Myocyte (in vitro differentiated cells): Measurements from ENCODE around the gene MCFD2. TPM values are rescaled to one million over a fixed set of nuclear protein-coding genes. Genes with fewer than 3 reads are reported as not detected.

Experiments
- DNase-seq: peaks from one replicate; pipeline ENCODE4 v3.0.0-alpha.2; 2012; ENCODE audit warnings: low read depth
- total RNA-seq: library from RNA; depleted of rRNA; stranded (reverse); fragments of >200 nt; gene quantifications from 2 replicates; pipeline ENCODE4 v1.2.3, GENCODE V29; 2014

MCFD2 gene
- total RNA-seq, 1 donor from 2014 or later: 51.8 TPM

DNA sequence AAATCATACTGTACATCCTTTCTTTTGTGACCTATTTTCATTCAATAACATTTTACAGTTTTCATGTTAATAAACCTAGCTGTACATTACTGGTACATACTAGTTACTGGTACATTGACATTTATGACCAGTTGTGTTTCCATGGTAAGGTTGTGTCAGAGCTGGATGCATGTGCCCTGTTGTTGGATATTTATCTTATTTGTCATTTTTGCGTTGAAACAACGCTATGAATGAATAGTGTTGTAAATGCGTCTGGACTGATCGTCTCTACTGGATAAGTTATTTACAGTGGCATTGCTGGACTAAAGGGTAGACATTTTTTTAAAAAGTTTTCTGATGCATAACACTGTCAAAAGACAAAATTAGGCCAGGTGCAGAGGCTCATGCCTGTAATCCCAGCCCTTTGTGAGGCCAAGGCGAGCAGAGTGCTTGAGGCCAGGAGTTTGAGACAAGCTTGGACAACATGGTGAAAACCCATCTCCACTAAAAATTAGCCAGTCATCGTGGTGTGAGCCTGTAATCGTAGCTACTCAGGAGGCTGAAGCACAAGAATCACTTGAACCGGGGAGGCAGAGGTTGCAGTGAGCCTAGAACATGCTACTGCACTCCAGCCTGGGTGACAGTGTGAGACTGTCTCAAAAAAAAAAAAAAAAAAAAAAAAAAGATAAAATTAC is 40.2 kb downstream of the MCFD2 start:
- peak; percentile 33 for DNase-seq

GRCh38 chr2:46874236-46874929 is 41.2 kb downstream of the MCFD2 start:
- peak; percentile 79 for DNase-seq

DNA sequence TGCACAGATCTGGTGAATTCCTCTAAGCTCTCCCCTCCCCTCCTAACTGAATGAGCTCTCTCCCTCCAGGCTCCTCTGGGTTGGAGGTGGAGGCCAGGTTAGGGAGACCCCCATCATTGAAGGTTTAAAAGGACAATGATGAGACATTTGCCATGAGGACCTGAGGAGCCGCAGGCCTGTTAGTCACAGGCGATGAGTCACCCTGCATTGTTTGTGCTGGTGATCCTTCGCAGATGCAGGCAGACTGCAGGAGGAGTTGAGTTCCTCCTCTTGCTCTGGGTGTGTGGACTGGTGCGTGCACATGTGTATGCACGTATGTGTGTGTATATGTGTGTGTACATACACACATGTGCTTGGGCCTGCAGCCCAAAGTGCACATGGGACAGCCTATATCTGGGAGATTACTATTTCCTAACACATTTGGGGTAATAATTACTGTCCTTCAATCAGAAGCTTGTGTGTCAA is 42.0 kb downstream of the MCFD2 start:
- peak; percentile 91 for DNase-seq

GRCh38 chr2:46872902-46873603 is 42.6 kb downstream of the MCFD2 start:
- DNase-seq: peak; percentile 24

GRCh38 chr2:46871976-46872381 is 43.6 kb downstream of the MCFD2 start:
- no peak for DNase-seq

- no peak for DNase-seq
These were observed 45.4 kb downstream of the MCFD2 start for GRCh38 chr2:46870051-46870839.

DNA sequence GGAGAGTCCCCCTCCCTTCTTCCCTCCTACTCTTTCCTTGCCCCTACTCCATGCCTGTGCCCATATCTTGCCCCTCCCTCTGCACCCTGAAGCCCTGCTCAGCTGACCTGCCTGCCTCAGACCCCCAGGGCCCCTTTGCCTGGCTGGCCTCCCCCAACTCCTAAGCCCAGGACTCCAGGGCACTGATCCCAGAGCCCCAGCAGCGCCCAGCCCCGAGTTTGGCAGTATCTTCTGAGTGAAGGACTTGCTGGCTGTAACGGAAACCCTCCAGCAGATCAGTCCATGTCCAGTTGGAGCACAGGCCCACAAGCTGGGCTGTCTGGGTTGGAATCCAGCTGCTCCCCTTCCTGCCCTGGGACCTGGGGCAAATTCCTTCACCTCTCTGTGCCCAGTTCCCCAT is 46.0 kb downstream of the MCFD2 start:
- no peak for DNase-seq

GRCh38 chr2:46866770-46867246 is 48.8 kb downstream of the MCFD2 start:
- DNase-seq: no peak

GRCh38 chr2:46865181-46865970 is 50.2 kb downstream of the MCFD2 start:
- DNase-seq: no peak

DNA sequence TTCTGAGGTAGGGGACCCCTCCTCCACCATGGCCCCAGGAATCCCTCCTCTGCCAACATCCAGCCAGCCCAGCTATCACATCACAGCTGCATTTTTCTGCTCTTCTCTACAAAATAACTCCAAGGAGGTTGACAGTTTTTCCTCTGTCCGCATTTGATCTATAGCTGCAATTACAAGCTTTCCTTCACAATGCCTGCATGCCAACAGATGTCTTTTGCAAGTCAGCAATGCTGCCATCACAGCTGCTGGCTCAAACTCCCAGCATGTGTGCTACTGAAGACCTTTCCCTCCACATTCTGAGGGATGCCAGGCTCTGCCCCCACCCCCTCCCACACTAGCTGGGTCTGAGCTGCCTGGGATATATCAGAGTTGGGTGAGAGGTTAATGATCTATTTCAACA is 51.7 kb downstream of the MCFD2 start:
- no peak for DNase-seq

DNA sequence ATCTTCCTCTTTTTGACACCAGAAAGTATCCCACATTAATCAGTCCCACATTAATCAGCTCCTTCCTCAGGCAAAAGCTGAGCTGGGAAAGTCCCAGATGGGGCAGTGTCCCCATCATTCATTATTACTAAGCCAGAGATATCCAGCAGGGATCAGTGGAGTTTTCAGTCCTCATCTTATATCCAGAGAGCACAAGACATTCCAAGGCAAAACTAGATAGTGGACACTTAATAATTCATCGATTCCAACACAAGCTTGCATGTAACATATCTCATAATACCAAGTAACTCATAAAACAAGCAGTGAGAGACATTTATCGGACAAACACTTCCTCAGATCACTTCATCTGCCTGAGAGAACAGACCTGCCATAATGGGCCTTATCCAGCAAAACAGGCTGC is 53.1 kb downstream of the MCFD2 start:
- no peak for DNase-seq

DNA sequence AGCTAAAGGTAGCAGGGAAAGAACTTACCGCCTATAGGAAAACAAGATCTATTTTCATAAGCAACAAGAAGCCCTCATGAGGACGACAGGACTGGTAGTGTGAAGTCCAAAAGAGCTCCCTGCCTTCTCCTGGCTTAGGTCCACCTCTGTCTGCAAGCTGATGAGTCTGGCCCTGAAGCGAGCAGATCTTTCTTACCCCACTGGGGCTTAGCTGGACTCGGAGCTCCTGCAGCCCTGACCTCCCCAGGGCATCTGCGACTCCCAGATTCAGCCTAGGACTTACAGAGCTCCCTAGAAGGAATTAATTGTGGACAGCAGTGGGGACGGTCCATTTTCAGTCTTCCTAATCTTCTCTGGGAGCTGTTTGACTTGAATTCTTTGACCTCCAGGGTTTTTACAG is 53.7 kb downstream of the MCFD2 start:
- no peak for DNase-seq

DNA sequence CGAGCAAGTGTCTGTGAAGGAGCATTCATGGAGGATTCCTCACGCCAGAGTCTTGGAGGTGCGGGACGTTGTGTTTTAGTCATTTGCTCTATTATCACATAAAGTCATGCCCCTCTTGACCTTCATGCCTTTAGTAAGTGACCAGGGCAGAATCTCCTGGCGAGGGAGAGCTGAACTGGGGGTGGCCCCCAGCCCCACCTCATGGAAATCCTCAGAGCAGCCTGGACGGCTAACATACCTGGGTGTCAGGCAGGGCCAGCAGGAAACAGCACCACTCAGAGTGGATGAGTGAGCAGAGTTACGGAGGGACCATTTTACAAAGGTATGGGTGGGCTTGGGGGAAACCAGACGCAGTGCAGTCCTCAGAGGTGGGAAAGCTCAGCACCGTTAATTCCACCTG is 56.1 kb downstream of the MCFD2 start:
- no peak for DNase-seq

DNA sequence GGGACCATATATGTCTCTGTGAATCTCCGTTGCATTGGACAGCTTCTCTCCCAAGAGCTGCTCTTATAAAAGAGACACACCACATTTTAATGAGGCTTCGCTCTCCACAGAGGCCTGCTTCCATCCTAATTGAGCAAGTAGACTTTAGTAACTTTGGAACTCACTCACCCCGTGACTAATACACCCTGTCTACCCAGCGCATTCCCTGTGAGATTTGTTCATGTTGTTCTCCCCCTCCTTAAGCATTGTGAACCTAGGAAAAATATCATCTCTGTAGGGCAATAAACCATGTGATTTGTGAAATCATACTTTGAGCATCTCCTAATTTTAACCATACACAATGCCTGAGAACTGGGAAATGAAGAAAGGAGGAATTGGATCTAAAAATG is 56.9 kb downstream of the MCFD2 start:
- peak; percentile 46 for DNase-seq

DNA sequence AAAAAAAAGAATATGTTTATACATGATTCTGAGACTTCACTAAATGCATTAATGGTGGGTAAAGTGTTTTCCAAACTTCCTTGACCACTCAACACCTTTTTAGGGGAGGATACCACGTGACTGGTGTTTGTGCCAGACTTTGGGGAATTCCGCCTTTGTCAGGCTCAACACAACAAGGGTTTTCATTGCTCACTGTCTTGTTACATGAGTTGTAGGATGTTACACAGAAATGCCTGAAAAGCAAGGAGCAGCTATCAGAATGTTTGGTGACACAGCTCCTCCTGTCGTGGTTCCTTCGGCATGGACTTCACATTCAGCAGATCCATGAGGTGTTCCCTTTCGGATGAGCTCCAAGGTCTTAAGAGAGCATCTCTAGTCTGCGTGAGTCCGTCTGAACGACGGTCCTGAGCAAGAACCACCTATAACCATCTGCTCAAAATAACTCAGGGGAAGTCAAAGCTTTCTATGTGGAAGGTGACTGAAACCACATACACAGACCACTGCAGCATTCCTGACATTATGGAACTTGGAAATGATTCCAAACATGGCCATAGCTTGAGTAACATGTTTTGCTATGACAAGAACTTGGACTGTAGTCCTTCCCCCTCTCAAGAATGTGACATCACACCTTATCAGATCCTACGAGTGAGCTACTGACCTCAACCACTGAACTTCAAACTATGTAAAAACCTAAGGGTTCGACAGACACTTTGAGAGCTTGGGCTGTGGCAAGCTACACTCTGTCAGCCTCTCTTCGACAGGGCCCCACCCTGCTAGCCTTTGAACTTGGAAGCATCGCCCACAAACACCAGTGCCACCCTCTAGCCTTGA is 57.5 kb downstream of the MCFD2 start:
- peak; percentile 45 for DNase-seq

GRCh38 chr2:46856336-46856735 is 59.3 kb downstream of the MCFD2 start:
- no peak for DNase-seq

GRCh38 chr2:46855805-46856204 is 59.8 kb downstream of the MCFD2 start:
- DNase-seq: no peak

GRCh38 chr2:46854260-46854659 is 61.3 kb downstream of the MCFD2 start:
- no peak for DNase-seq

- no peak for DNase-seq
These were observed 63.0 kb downstream of the MCFD2 start for GRCh38 chr2:46852598-46852997.

DNA sequence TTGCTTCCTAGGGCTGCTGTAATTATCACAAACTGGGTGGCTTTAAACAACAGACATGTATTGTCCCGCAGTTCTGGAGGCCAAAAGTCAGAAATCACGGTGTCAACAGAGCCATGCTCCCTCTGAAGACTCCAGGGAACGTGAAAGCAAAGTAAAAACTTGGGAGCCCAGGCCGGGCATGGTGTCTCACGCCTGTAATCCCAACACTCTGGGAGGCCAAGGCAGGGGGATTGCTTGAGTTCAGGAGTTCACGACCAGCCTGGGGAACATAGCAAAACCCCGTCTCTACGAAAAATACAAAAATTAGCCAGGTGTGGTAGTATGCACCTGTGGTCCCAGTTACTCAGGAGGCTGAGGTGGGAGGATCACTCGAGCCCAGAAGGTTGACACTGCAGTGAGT is 63.5 kb downstream of the MCFD2 start:
- DNase-seq: no peak
